Right cardiac atrium (tissue), 5 donors: Measurements from ENCODE around the gene ST13. TPM values are rescaled to one million over a fixed set of nuclear protein-coding genes. Genes with fewer than 3 reads are reported as not detected.
"Not testable (repeated sequence)": the region's sequence is repeated elsewhere in the genome, so short reads cannot be mapped to it uniquely, and the experiment has no call there.

ENCODE experiments used
- ATAC-seq, 2 donors: fragments of 200-7000 bp; cut with Tn5 transposase; one replicate each; pipeline versions ENCODE4 v1.8.0 to v1.9.1; 2020; ENCODE audit warnings: moderate library complexity in 2 of 2, mild to moderate bottlenecking in 1 of 2
- DNase-seq, 3 donors: peaks; one replicate each; pipeline ENCODE4 v3.0.0-alpha.2; 2020
- H3K27ac ChIP-seq: one replicate; pipeline ENCODE4 v1.5.1; 2013; ENCODE audit warnings: mild to moderate bottlenecking, low read length, control low read depth, moderate library complexity
- H3K27me3 ChIP-seq: one replicate; pipeline ENCODE4 v1.6.1; 2013; ENCODE audit not compliant: control insufficient read depth, insufficient read depth
- H3K4me1 ChIP-seq: one replicate; pipeline ENCODE4 v1.6.1; 2013; ENCODE audit warnings: low read length; ENCODE audit not compliant: control insufficient read depth, insufficient read depth
- H3K4me3 ChIP-seq: one replicate; pipeline ENCODE4 v1.5.1; 2013; ENCODE audit warnings: low read length, control low read depth
- H3K9me3 ChIP-seq: one replicate; pipeline ENCODE4 v1.6.1; 2013; ENCODE audit warnings: low read length; ENCODE audit not compliant: control insufficient read depth
- WGBS: extraction: QIAGEN DNeasy Blood & Tissue Kit; methylation state at CpG from one replicate; pipeline ENCODE4 v1.1.7; 2013; 5-methylcytosine and 5-hydroxymethylcytosine counted together
- intact Hi-C, 4 donors: fragments of 100-400 bp; cut with DNase I; formaldehyde crosslinking; loops; one replicate each; pipeline versions ENCODE4 v1.11.0 to v1.14.0; 2022 to 2023
- polyA plus RNA-seq: library from polyadenylated mRNA; stranded (reverse); fragments of 200-250 nt; gene quantifications from one replicate; pipeline ENCODE4 v1.2.3, GENCODE V29; 2013
- total RNA-seq, 4 donors: library from RNA; stranded (reverse); fragmentation: NEBNext Ultra II Directional; extraction: Animal tissue kit (Norgen Biotek cat#: 25700); gene quantifications; one replicate each; pipeline ENCODE4 v1.2.1, GENCODE V29; 2021
- donor health status: healthy with polysubstance abuse.
- donor health status: DM: no; HTN: yes; CAD: no.
- donor health status: DM: no; HTN: no; CAD: no.
- donor health status: DM: no; HTN: yes; CAD: no; lungs with severe emphysema.
- donor health status: DM: yes; HTN: yes; CAD: no.

ST13 gene
- total and polyA plus RNA-seq, 5 donors: 71.1 to 223 (median 191) TPM

DNA sequence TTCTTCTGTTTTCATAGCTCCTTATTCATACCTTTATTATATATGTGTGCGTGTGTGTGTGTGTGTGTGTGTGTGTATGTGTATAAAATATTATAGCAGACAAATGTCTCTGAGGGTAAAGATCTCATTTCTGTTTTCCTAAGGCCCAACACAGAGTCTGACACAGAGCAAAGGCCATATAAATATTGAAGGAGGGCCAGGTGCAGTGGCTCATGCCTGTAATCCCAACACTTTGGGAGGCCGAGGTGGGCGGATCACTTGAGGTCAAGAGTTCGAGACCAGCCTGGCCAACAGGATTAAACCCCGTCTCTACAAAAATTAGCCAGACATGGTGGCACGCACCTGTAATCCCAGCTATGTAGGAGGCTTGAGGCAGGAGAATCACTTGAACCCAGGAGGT, 11.9 kb upstream of the ST13 start:
- H3K9me3 ChIP-seq, DNase-seq, ATAC-seq, intact Hi-C loops, H3K4me3 ChIP-seq, H3K4me1 ChIP-seq, H3K27me3 ChIP-seq, H3K27ac ChIP-seq: not testable (repeated sequence)
- WGBS: 92% methylated on average over 6 of the region's 6 CpGs

- H3K9me3 ChIP-seq: no peaks in the 10 kb centered on the region
- intact Hi-C loops: no loop called here
- H3K4me1 ChIP-seq: no peaks in the 10 kb centered on the region
- no peak overlapping the region for H3K4me3 ChIP-seq
- H3K27me3 ChIP-seq: no peaks in the 10 kb centered on the region
- ATAC-seq: no peak
- no peak for DNase-seq
- H3K27ac ChIP-seq: no peak overlapping the region
- 83% methylated on average over 2 of the region's 2 CpGs for WGBS
These were observed 10.7 kb upstream of the ST13 start for GRCh38 chr22:40867109-40867508.

- Histone ChIP-seq H3K4me1 (peaks cover 3% of the 10 kb centered on the region), H3K4me3 (no peak overlapping the region), H3K9me3 (no peaks in the 10 kb centered on the region), H3K27ac (no peak overlapping the region), H3K27me3 (no peaks in the 10 kb centered on the region)
- no peak for DNase-seq
- intact Hi-C loops: no loop called here
- no peak for ATAC-seq
- WGBS: 97% methylated on average over 2 of the region's 2 CpGs
These were observed 6.1 kb upstream of the ST13 start for GRCh38 chr22:40862537-40862936.

- H3K27ac ChIP-seq: no peak within 1 kb of the TSS
- WGBS: 94% methylated on average over 3 of the region's 3 CpGs
- no peaks in the 10 kb centered on the region for H3K27me3 ChIP-seq
- peaks cover 3% of the 10 kb centered on the region for H3K4me1 ChIP-seq
- no peak within 1 kb of the TSS for H3K4me3 ChIP-seq
- ATAC-seq (no peak), DNase-seq (no peak)
- no peaks in the 10 kb centered on the region for H3K9me3 ChIP-seq
- intact Hi-C loops: no loop called here
These were observed 5.6 kb upstream of the ST13 start, which contains the start of gene DNAJB7 for GRCh38 chr22:40862013-40862412. Gene DNAJB7, minus strand, starts transcription at chr22:40862113. Its CDS starts 119 bp downstream, at chr22:40861994.

DNA sequence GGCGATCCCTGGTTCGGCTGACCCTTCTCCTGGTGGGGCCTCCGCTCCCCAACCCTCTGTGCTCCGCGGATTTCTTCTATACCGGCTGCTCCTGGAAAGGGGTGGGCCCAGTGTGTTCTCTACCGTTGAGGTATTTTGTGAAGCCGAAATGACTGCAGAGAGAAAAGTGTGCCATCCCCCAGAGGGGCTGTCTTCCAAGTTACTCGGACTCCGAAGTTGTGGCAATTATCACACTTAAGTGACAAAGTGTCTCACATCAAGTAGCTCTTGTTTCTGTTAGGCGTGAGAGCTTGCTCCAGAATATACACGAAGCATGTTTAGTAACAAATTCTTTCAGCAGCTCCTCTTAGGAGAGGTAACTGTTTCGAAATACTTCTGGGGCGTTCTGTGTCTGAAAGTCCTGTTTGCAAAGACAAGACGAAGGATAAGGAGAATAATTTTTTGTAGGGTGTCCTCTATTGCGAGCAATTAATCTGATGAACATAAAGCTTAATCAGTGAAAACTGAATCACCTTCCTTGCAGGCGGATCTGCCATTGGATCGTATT, 943 bp upstream of the ST13 start:
- 4% methylated on average over 18 of the region's 18 CpGs for WGBS
- Histone ChIP-seq H3K4me1 (peaks cover 6% of the 10 kb centered on the region), H3K27me3 (no peaks in the 10 kb centered on the region), H3K27ac (peak overlapping the region; percentile 94), H3K4me3 (peak overlapping the region; percentile 89), H3K9me3 (no peaks in the 10 kb centered on the region)
- ATAC-seq: no peak
- intact Hi-C loops: no loop called here
- no peak for DNase-seq

DNA sequence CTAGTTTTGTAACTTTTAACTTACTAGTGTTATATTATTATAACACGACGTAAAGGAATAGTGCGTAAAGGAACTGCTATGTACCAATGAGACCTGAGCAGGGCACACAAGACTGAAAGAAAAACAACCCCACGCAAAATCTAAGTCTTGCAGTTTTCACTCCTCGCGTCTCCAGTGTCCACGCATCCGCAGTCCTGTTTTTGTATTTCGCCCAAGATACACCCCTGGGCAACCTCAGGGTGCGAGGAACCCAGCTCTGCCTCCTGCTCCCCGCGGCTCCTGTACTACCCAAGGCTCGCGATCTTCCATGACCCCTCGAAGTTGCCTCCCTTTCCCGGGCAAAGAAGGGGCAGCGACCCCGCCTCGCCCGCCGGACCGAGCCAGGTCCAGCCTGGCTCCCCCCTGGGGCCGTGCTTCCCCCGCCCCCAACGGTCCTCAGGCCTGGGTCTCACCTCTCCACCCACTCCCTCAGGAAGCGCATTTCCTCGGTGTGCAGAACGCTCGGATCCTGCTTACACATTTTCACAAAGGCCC, 393 bp downstream of the ST13 start:
- Histone ChIP-seq H3K27ac (peak overlapping the region; percentile 98), H3K9me3 (no peaks in the 10 kb centered on the region), H3K27me3 (no peaks in the 10 kb centered on the region), H3K4me3 (peak overlapping the region; percentile 89), H3K4me1 (peaks cover 6% of the 10 kb centered on the region)
- DNase-seq: no peak
- intact Hi-C loops: no loop called here
- ATAC-seq: peak; percentile 37 to 56
- under 1% methylated on average over 29 of the region's 29 CpGs for WGBS

GRCh38 chr22:40855071-40855978, 1.1 kb downstream of the ST13 start:
- intact Hi-C loops: no loop called here
- Histone ChIP-seq H3K9me3 (no peaks in the 10 kb centered on the region), H3K4me1 (peaks cover 6% of the 10 kb centered on the region), H3K27ac (peak overlapping the region; percentile 42), H3K27me3 (no peaks in the 10 kb centered on the region), H3K4me3 (peak overlapping the region; percentile 89)
- peak in 1 of 3 donors; percentile 45 for DNase-seq
- no peak for ATAC-seq
- 29% methylated on average over 20 of the region's 20 CpGs for WGBS

GRCh38 chr22:40853961-40854360, 2.5 kb downstream of the ST13 start:
- no peaks in the 10 kb centered on the region for H3K27me3 ChIP-seq
- peak overlapping the region; percentile 89 for H3K4me3 ChIP-seq
- peaks cover 6% of the 10 kb centered on the region for H3K4me1 ChIP-seq
- 50% methylated on average over 3 of the region's 3 CpGs for WGBS
- ATAC-seq (no peak), DNase-seq (no peak)
- no peaks in the 10 kb centered on the region for H3K9me3 ChIP-seq
- no peak overlapping the region for H3K27ac ChIP-seq
- intact Hi-C loops: no loop called here

DNA sequence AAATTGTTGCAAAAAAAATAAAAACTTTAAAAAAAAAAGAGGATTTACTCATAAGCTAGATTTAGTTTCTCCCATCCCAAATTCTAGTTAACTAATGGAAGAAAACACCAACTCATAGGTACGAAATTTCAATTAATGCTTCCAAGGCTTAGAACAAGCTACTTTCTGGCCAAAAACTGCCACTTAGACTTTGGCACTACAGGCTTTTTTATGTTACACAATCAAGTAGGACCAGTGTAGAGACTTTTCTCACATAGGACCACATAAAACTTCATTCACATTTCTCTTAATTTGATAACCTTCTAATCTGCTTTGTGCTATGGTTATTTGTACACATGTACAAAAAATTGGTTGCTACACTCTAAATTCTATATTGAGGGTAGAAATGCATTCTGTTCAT, 3.1 kb downstream of the ST13 start:
- Histone ChIP-seq H3K4me1 (peaks cover 6% of the 10 kb centered on the region), H3K27me3 (no peaks in the 10 kb centered on the region), H3K4me3 (no peak overlapping the region), H3K9me3 (no peaks in the 10 kb centered on the region), H3K27ac (no peak overlapping the region)
- WGBS: 65% methylated on average over 1 of the region's 1 CpG
- no peak for ATAC-seq
- intact Hi-C loops: no loop called here
- DNase-seq: no peak

- not testable (repeated sequence) for H3K4me1 ChIP-seq, H3K4me3 ChIP-seq, H3K9me3 ChIP-seq, DNase-seq, H3K27ac ChIP-seq, ATAC-seq, H3K27me3 ChIP-seq
- intact Hi-C loops: loop anchor here in 1 of 4 donors (10.0 kb wide), 1 partner anchor 309 kb away; no protein-coding TSS in a partner anchor
- WGBS: 93% methylated on average over 11 of the region's 11 CpGs
These were observed 10.6 kb downstream of the ST13 start for GRCh38 chr22:40845816-40846215.

DNA sequence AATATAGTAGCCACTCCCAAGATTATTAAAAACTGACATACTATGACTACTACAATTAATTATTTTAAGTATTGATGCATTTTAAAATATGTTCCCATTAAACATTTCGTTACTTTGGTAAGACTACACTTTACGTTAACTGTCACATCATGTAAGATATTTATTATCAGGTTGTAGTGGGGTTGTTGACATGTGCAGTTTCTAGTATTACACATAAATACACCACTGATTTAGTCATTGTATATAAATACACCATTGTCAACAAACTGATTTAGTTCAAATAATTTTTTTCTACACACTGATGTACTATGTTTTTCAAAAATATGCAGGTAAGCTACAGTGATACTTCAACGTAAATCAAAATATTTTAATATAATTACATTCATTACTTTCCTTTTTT, 11.5 kb downstream of the ST13 start:
- Histone ChIP-seq H3K4me3 (no peak overlapping the region), H3K27me3 (no peaks in the 10 kb centered on the region), H3K4me1 (no peaks in the 10 kb centered on the region), H3K27ac (no peak overlapping the region), H3K9me3 (no peaks in the 10 kb centered on the region)
- DNase-seq: no peak
- intact Hi-C loops: loop anchor here in 1 of 4 donors (10.0 kb wide), 1 partner anchor 310 kb away; no protein-coding TSS in a partner anchor
- 93% methylated on average over 3 of the region's 3 CpGs for WGBS
- ATAC-seq: no peak
